ENCODE results near the gene DNMT3B. TPM values are rescaled to one million over a fixed set of nuclear protein-coding genes. Genes with fewer than 3 reads are reported as not detected.

The DNMT3B gene
- total and polyA plus RNA-seq, 9 of the 15 experiments (the other 6 are each of a cell fraction or from before 2014, with no cell fraction given): 9.3 to 74.8 (median 49.1) TPM

DNA sequence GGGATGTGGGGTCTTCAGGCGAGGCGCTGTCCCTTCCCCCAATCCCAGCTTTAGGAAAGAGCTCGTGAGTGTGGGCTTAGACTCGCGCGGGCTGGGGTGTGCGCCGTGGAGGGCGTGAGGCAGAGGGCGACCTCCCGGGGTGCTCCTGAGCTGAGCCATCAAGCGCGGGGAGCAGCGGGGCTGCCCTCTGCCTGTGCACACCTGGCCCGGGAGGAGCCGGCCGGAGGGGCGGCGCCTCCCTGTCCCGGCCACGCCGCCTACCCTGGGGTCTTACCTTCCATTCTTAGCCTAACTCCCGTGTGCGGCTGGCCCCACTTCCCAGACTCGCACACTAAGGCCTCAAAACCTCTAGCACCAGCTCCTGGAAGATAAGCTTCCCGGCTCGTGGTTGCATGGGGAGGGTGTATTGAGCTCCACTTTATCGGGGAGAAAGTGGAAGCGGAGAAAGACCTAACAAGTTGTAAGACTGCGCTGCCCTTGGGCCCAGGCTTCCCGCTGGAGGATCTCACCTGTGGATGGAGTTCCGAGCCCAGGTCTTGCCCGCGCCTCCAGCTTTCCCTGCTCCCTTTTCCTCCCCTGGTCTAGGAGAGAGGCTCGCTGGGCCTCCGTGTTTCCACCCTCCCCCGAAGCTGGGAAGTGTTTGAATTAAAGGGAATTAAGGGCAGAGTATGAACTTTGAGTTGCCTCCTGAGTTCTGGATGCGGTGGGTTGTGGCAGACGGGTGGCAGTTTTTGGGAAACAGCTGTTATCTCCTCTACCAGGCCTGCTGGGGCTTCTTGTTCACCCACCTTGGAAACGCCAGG, 1.2 kb downstream of the DNMT3B start (continued):
- TF ChIP-seq, protein P1, sequence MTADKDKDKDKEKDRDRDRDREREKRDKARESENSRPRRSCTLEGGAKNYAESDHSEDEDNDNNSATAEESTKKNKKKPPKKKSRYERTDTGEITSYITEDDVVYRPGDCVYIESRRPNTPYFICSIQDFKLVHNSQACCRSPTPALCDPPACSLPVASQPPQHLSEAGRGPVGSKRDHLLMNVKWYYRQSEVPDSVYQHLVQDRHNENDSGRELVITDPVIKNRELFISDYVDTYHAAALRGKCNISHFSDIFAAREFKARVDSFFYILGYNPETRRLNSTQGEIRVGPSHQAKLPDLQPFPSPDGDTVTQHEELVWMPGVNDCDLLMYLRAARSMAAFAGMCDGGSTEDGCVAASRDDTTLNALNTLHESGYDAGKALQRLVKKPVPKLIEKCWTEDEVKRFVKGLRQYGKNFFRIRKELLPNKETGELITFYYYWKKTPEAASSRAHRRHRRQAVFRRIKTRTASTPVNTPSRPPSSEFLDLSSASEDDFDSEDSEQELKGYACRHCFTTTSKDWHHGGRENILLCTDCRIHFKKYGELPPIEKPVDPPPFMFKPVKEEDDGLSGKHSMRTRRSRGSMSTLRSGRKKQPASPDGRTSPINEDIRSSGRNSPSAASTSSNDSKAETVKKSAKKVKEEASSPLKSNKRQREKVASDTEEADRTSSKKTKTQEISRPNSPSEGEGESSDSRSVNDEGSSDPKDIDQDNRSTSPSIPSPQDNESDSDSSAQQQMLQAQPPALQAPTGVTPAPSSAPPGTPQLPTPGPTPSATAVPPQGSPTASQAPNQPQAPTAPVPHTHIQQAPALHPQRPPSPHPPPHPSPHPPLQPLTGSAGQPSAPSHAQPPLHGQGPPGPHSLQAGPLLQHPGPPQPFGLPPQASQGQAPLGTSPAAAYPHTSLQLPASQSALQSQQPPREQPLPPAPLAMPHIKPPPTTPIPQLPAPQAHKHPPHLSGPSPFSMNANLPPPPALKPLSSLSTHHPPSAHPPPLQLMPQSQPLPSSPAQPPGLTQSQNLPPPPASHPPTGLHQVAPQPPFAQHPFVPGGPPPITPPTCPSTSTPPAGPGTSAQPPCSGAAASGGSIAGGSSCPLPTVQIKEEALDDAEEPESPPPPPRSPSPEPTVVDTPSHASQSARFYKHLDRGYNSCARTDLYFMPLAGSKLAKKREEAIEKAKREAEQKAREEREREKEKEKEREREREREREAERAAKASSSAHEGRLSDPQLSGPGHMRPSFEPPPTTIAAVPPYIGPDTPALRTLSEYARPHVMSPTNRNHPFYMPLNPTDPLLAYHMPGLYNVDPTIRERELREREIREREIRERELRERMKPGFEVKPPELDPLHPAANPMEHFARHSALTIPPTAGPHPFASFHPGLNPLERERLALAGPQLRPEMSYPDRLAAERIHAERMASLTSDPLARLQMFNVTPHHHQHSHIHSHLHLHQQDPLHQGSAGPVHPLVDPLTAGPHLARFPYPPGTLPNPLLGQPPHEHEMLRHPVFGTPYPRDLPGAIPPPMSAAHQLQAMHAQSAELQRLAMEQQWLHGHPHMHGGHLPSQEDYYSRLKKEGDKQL (CRISPR knock-in tag; IDR thresholded peaks at IDR 0.05; ENCODE audit: borderline replicate concordance): no peak
- TF ChIP-seq ELK3 (CRISPR knock-in tag; IDR thresholded peaks at IDR 0.05): no peak
- 0 out of 2 replicates have a peak, but pooled peaks have one; percentile 39 for TF ChIP-seq CXXC5 (CRISPR knock-in tag; IDR thresholded peaks at IDR 0.05)
- no peak for TF ChIP-seq E2F5 (CRISPR knock-in tag; IDR thresholded peaks at IDR 0.05)
- no peak for TF ChIP-seq TFE3 (CRISPR knock-in tag; IDR thresholded peaks at IDR 0.05)
- 0 out of 2 replicates have a peak, but pooled peaks have one; percentile 2 for TF ChIP-seq NR2C2 (CRISPR knock-in tag; IDR thresholded peaks at IDR 0.05)
- TF ChIP-seq NR2C2 (tag; IDR thresholded peaks at IDR 0.05): no peak
- TF ChIP-seq YY1 (IDR thresholded peaks at IDR 0.05; ENCODE audit: borderline replicate concordance in 1 of 3, control insufficient read depth in 1 of 3, extremely low read depth in 1 of 3, insufficient read depth in 3 of 3, insufficient read length in 1 of 3, insufficient replicate concordance in 2 of 3, low read depth in 1 of 3, low read length in 2 of 3): no peak
- TF ChIP-seq SIN3B (IDR thresholded peaks at IDR 0.05; ENCODE audit: low read depth): no peak
- 0 out of 4 replicates have a peak, but pooled peaks of 1 of the 2 experiments have one; percentile 33 for TF ChIP-seq MNT (conservative IDR thresholded peaks at IDR 0.05)
- no peak for TF ChIP-seq GTF2F1 (IDR thresholded peaks at IDR 0.05; ENCODE audit: low read depth, low read length)
- TF ChIP-seq BRCA1 (IDR thresholded peaks at IDR 0.05): no peak
- no peak for TF ChIP-seq BRCA1 (CRISPR knock-in tag; IDR thresholded peaks at IDR 0.05)

Measured in K562 (cell line).